Mononuclear cell (primary cell): Measurements from ENCODE around the gene C13orf46. TPM values are rescaled to one million over a fixed set of nuclear protein-coding genes. Genes with fewer than 3 reads are reported as not detected.
"Not testable (repeated sequence)": the region's sequence is repeated elsewhere in the genome, so short reads cannot be mapped to it uniquely, and the experiment has no call there.

Experiments used
- H3K27me3 ChIP-seq: 2 replicates; pipeline ENCODE4 v1.6.0; 2011; ENCODE audit warnings: low read length, control low read depth; ENCODE audit not compliant: insufficient read depth
- H3K4me1 ChIP-seq: 2 replicates; pipeline ENCODE4 v1.5.1; 2011; ENCODE audit warnings: mild to moderate bottlenecking, low read length, control low read depth; ENCODE audit not compliant: insufficient read depth
- H3K4me3 ChIP-seq: 2 replicates; pipeline ENCODE4 v1.5.1; 2011; ENCODE audit warnings: mild to moderate bottlenecking, low read length, moderate library complexity
- H3K9me3 ChIP-seq: 2 replicates; pipeline ENCODE4 v1.5.1; 2011; ENCODE audit warnings: low read depth, mild to moderate bottlenecking, control low read depth, low read length
- total RNA-seq: library from RNA; depleted of rRNA; stranded (reverse); fragments of >200 nt; gene quantifications from one replicate; pipeline ENCODE4 v1.2.3, GENCODE V29; 2012

C13orf46 gene
- total RNA-seq, 1 donor = 1.5 TPM

DNA sequence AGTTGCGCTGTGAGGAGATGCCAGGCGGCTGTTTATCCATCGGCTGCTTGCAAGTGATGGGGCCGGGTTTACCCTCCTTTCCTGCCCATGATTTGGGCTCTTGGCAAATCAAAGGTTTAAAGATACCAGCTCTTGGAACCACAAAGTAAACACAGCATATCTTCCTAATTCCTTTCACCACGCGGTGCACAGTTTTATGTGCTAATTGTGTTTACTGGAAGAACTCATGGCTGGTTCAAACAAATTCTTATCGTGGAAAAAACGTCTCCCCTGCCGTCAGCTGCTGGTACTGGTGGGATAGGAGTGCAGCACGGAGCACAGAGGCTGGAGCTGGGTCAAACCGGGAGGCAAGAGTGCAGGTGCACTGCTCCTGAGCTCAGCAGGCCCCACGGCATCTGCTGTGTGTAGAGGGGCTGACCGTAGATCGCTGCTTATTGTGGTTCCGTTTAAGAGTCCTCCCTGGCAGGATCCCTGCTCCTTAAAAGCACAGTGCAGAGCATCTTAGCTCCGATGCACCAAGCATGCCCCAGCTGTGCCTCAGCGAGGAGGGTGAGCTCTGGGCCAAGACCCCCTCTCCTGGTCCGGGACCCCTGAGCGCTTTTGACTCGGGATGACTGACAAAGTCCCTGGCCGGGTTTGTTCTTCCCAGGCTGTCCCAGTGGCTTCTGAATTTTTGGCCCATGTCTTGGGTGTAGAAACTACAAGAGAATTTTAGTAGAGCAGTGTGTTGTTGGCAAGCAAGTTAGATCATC is 58.7 kb downstream of the C13orf46 start:
- Histone ChIP-seq H3K4me3 (no peak overlapping the region), H3K27me3 (peaks cover 25% of the 10 kb centered on the region), H3K9me3 (peaks cover 10% of the 10 kb centered on the region), H3K4me1 (no peaks in the 10 kb centered on the region)

DNA sequence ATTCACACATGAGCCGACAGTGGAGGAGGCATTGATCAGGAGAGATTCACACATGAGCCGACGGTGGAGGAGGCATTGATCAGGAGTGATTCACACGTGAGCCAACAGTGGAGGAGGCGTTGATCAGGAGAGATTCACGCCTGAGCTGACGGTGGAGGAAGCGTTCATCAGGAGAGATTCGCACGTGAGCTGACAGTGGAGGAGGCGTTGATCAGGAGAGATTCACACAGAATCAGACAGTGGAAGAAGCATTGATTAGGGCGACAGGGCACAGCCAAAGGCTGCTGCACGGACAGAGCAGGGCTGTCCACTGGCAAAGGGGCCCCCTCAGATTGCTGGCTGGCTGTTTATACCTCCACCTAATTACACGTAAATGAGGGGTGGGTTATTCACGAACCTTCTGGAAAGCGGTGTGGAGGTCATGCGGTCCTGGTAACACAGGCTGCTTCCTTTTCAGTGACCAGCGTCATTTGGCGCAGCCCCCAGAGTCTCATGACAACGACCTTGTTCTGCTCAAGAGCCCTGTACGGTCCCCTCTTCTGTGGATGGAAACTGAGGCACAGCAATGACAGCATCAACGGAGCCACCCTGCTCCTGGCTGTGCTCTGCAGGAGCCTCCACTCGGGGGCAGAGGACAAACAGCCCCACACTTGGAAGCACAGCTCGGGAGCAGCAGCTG is 59.4 kb downstream of the C13orf46 start:
- H3K4me1 ChIP-seq = no peaks in the 10 kb centered on the region
- H3K9me3 ChIP-seq = peaks cover 10% of the 10 kb centered on the region
- H3K4me3 ChIP-seq = no peak overlapping the region
- peaks cover 25% of the 10 kb centered on the region for H3K27me3 ChIP-seq

- H3K4me1 ChIP-seq, H3K9me3 ChIP-seq, H3K4me3 ChIP-seq: not testable (repeated sequence)
- H3K27me3 ChIP-seq = peaks cover 31% of the 10 kb centered on the region
Observed at GRCh38 chr13:113913838-113914237, 60.0 kb downstream of the C13orf46 start.

GRCh38 chr13:113913408-113913807 is 60.5 kb downstream of the C13orf46 start:
- not testable (repeated sequence) for H3K9me3 ChIP-seq, H3K4me1 ChIP-seq, H3K4me3 ChIP-seq
- peaks cover 33% of the 10 kb centered on the region for H3K27me3 ChIP-seq

GRCh38 chr13:113912596-113912995 is 61.3 kb downstream of the C13orf46 start:
- H3K9me3 ChIP-seq = peaks cover 10% of the 10 kb centered on the region

DNA sequence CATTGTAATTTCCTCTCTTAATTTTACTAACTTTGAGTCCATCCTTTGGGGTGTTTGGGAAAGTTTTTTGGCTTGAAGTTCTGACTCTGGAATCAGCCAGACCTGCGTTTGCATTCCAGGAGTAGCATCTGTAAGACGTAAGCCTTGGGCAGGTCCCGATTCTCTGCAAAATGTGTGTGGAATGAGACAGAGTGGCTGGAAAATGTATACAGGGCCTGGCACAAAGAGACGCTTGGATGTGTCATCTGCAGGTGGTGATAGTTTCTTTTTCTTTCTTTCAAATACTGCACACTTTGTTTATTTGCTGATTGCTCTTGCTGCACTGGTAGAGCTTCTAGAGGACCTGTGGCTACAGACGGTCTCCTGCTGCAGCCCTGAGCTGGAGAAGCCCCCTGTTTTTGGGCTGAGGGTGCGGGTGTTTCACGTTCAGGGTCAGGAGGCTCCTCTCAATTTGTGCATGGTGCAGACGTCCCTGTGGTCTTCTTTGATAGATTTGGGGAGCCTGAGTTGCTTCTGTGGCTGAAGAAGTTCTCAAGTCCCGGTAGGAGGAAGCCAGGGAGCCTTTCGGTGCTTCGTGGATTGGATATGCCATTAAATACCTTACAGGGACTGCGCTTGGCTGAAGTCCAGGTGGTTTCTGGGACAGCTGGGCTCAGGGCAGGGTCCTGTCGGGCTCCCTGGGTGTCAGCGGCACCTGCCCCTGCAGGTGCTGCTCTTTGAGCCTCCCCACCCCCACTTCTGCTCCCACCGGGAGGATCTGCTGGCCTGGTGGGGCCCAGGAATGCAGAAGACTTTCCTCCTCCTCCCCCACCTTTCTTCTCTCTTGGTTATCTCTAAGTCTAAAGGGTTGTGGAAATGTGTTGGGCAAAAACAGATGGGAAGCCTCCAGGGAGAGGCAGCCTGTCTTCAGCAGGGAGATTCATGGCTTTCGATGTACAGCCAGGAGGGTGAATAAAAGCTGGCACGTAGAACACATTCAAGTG is 66.0 kb downstream of the C13orf46 start:
- peaks cover 34% of the 10 kb centered on the region for H3K27me3 ChIP-seq
- no peaks in the 10 kb centered on the region for H3K4me1 ChIP-seq
- no peak overlapping the region for H3K4me3 ChIP-seq
- peaks cover 10% of the 10 kb centered on the region for H3K9me3 ChIP-seq

More at GRCh38 chr13:113912596-113912995, 61.3 kb downstream of the C13orf46 start:
- peaks cover 36% of the 10 kb centered on the region for H3K27me3 ChIP-seq
- H3K4me1 ChIP-seq = no peaks in the 10 kb centered on the region
- H3K4me3 ChIP-seq = no peak overlapping the region

DNA sequence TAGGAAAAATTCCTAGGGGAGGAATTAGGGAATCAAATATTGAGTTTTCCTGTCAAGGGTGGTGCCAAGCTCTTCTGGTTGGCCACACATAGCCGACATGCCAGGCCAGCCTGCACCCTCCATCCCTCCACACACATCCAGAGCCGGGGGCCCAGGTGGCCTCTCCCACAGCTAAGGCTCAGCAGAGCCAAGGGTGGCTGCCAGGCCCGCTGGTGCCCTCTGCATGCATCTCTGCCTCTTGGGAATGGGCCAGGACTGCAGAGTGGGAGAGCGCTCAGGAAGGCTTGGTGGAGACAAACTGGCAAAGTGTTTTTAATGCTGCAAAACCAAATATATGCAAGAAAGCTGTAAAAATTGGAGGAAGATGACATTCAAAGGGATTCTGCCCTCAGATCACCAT is 67.3 kb downstream of the C13orf46 start:
- Histone ChIP-seq H3K9me3 (no peaks in the 10 kb centered on the region), H3K27me3 (peaks cover 25% of the 10 kb centered on the region), H3K4me3 (no peak overlapping the region)

DNA sequence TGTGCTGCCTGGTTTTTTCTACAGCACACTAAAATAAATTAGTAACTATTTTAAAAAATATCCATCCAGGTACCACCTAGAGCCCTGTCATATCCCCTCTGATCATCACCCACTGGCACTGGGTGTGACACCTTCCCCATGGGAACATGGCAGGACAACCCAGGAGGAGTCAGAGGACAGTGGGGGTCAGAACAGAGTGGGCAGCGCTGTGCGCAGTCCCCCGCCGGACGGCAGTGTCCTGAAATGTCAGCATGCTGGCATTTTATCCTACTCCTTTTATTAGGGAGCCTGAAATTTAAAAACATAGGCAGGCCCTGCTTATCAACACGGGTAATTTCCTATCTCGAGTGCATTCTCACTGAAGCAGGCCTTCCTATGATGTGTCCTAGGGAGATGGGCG is 67.9 kb downstream of the C13orf46 start:
- Histone ChIP-seq H3K4me3 (no peak overlapping the region), H3K4me1 (no peaks in the 10 kb centered on the region), H3K27me3 (peaks cover 20% of the 10 kb centered on the region), H3K9me3 (no peaks in the 10 kb centered on the region)

More for the DNA sequence above, 67.3 kb downstream of the C13orf46 start:
- H3K4me1 ChIP-seq = no peaks in the 10 kb centered on the region

GRCh38 chr13:113905018-113905417 is 68.9 kb downstream of the C13orf46 start:
- H3K4me3 ChIP-seq = no peak overlapping the region
- H3K27me3 ChIP-seq = peaks cover 12% of the 10 kb centered on the region
- no peaks in the 10 kb centered on the region for H3K9me3 ChIP-seq
- no peaks in the 10 kb centered on the region for H3K4me1 ChIP-seq

DNA sequence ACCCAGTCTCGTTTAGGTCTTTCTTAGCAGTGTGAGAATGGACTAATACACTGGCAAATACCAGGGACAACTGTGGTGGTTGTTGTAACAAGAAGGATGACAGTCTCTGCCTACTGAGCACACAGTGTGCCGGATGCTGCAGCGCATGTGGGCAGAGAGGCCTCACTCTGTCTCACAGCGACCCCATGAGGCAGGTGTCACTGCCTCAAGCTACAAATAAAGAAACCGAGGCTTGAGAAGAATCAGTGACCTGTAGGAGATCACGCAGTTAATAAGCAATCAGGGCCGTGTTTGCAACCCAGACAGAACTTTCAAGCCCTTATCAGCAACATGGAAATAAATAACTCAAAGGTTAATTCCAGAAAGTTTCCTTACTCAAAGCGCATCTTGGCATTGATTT is 69.5 kb downstream of the C13orf46 start:
- no peak overlapping the region for H3K4me3 ChIP-seq

DNA sequence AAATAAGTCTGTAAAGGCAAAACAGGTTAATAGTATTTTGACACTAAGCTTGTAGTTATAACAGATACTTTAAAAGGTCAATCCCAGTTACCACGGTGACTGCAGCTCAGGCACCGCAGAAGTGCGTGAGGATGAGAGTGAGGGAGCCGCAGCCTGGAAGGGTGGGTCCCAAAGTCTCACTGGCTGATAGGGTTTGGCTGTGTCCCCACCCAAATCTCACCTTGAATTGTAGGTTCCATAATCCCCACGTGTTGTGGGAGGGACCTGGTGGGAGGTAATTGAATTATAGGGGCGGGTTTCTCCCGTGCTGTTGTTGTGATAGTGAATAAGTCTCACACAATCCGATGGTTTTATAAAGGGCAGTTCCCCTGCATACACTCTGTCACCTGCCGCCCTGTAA is 70.0 kb downstream of the C13orf46 start:
- Histone ChIP-seq H3K4me1 (no peaks in the 10 kb centered on the region), H3K27me3 (peaks cover 8% of the 10 kb centered on the region), H3K4me3 (no peak overlapping the region), H3K9me3 (no peaks in the 10 kb centered on the region)

More for the DNA sequence above, 69.5 kb downstream of the C13orf46 start:
- H3K9me3 ChIP-seq = no peaks in the 10 kb centered on the region
- H3K27me3 ChIP-seq = peaks cover 12% of the 10 kb centered on the region
- H3K4me1 ChIP-seq = no peaks in the 10 kb centered on the region

Other genes with a start within 250 kb of the C13orf46 start
- gene TMEM255B, start 214.8 kb downstream of the C13orf46 start, total RNA-seq = 0.84 TPM
- gene GAS6, start 110.0 kb downstream of the C13orf46 start, total RNA-seq = 3.3 TPM
- gene RASA3, start 158.5 kb upstream of the C13orf46 start, total RNA-seq = 78.9 TPM
- gene CFAP97D2, start 205.2 kb upstream of the C13orf46 start, total RNA-seq = 0.94 TPM